ENCODE data around the gene PDE7B. TPM values are rescaled to one million over a fixed set of nuclear protein-coding genes. Genes with fewer than 3 reads are reported as not detected.

The PDE7B gene
- total and polyA plus RNA-seq, 9 of the 15 experiments (the other 6 are each of a cell fraction or from before 2014, with no cell fraction given), result 0.01 TPM; not detected in 8

DNA sequence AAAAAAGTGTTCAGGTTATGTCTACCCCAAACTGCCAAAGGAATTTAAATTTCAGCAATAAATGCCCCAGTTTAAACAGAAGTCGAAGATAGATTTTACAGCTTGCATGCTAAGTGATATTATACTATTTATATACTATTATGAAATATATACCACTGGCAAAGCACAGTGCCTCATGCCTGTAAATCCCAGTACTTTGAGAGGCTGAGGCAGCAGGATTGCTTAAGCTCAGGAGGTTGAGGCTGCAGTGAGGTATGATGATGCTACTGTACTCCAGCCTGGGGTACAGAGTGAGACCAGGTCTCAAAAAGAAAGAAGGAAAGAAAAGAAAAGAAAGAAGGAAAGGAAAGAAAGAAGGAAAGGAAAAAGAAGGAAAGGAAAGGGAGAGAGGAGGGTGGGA is 296.6 kb downstream of the PDE7B start:
- H3K79me2 ChIP-seq (ENCODE audit: control insufficient read depth, insufficient read depth, low read length), result no peaks in the 10 kb centered on the region
- FAIRE-seq (no peak), DNase-seq (ENCODE audit: extremely low read depth in 1 of 4, low spot score in 3 of 4) (no peak), ATAC-seq (no peak)
- CTCF ChIA-PET (ENCODE audit: low intra/inter-chr PET ratio), result no interaction called here
- intact Hi-C loops (cut with micrococcal nuclease), result no loop called here
- H3K27me3 ChIP-seq (ENCODE audit: control insufficient read depth in 2 of 2, insufficient read depth in 2 of 2, low read length in 2 of 2), result no peaks in the 10 kb centered on the region; a peak in 1 of 5 replicates
- in situ Hi-C loops (cut with MboI), result no loop called here
- H3K9me1 ChIP-seq (ENCODE audit: control insufficient read depth, insufficient read depth, low read length), result no peaks in the 10 kb centered on the region
- H3K9me3 ChIP-seq (replicated peaks; ENCODE audit: control insufficient read depth, insufficient read depth, low read depth, low read length), result no peaks in the 10 kb centered on the region
- no peaks in the 10 kb centered on the region for H3K4me1 ChIP-seq (replicated peaks in 1 of 2; ENCODE audit: control insufficient read depth in 2 of 2, insufficient read depth in 2 of 2, low read length in 2 of 2)
- no peaks in the 10 kb centered on the region for H3K36me3 ChIP-seq (ENCODE audit: control insufficient read depth, insufficient read depth, low read length)
- H3K9ac ChIP-seq (ENCODE audit: insufficient read depth in 1 of 2, low read depth in 2 of 2, low read length in 2 of 2), result no peak overlapping the region
- BruUV-seq (replicated peaks), result no TSS peak
- H2AFZ ChIP-seq (ENCODE audit: low read depth, low read length), result no peak overlapping the region
- H4K20me1 ChIP-seq (replicated peaks; ENCODE audit: control insufficient read depth, insufficient read depth, low read length), result no peaks in the 10 kb centered on the region
- POLR2A ChIA-PET, result interaction anchor here (1.5 kb wide), 1 partner anchor 142 kb away, joined by 8 read pairs; the partner anchor contains the start of gene BCLAF1
- no peak overlapping the region for H3K27ac ChIP-seq (ENCODE audit: extremely low read depth, low read depth, low read length)
- H3K4me2 ChIP-seq (ENCODE audit: insufficient read depth, low read length), result no peak overlapping the region
- 0% methylated on average over 1 of the region's 1 CpG for WGBS (ENCODE audit: insufficient coverage, low coverage, missing lambda C conversion rate)
- H3K4me3 ChIP-seq, result no peak overlapping the region
- TF ChIP-seq BACH1 (tag; IDR thresholded peaks at IDR 0.05) (no peak), MYNN (IDR thresholded peaks at IDR 0.05) (no peak), MYNN (CRISPR knock-in tag; IDR thresholded peaks at IDR 0.05) (no peak), CXXC5 (CRISPR knock-in tag; IDR thresholded peaks at IDR 0.05) (no peak), ETV6 (IDR thresholded peaks at IDR 0.05; ENCODE audit: borderline replicate concordance in 1 of 2, low read depth in 2 of 2, low read length in 1 of 2) (no peak), ETV6 (CRISPR knock-in tag; IDR thresholded peaks at IDR 0.05; ENCODE audit: borderline replicate concordance) (no peak), ZC3H11A (IDR thresholded peaks at IDR 0.05; ENCODE audit: low read depth, low read length) (no peak), NR2F6 (CRISPR knock-in tag; IDR thresholded peaks at IDR 0.05) (no peak), NRF1 (conservative IDR thresholded peaks at IDR 0.05 in 1 of 2, IDR thresholded peaks at IDR 0.05 in 1 of 2) (no peak), BHLHE40 (IDR thresholded peaks at IDR 0.05; ENCODE audit: low read length) (no peak), CREB1 (IDR thresholded peaks at IDR 0.05) (no peak), CREB1 (CRISPR knock-in tag; IDR thresholded peaks at IDR 0.05) (no peak), SRSF1 (IDR thresholded peaks at IDR 0.05; ENCODE audit: low read depth, low read length) (no peak), FUS (optimal IDR thresholded peaks at IDR 0.05; ENCODE audit: low read depth, low read length) (no peak)
- TF ChIP-seq, protein P1, sequence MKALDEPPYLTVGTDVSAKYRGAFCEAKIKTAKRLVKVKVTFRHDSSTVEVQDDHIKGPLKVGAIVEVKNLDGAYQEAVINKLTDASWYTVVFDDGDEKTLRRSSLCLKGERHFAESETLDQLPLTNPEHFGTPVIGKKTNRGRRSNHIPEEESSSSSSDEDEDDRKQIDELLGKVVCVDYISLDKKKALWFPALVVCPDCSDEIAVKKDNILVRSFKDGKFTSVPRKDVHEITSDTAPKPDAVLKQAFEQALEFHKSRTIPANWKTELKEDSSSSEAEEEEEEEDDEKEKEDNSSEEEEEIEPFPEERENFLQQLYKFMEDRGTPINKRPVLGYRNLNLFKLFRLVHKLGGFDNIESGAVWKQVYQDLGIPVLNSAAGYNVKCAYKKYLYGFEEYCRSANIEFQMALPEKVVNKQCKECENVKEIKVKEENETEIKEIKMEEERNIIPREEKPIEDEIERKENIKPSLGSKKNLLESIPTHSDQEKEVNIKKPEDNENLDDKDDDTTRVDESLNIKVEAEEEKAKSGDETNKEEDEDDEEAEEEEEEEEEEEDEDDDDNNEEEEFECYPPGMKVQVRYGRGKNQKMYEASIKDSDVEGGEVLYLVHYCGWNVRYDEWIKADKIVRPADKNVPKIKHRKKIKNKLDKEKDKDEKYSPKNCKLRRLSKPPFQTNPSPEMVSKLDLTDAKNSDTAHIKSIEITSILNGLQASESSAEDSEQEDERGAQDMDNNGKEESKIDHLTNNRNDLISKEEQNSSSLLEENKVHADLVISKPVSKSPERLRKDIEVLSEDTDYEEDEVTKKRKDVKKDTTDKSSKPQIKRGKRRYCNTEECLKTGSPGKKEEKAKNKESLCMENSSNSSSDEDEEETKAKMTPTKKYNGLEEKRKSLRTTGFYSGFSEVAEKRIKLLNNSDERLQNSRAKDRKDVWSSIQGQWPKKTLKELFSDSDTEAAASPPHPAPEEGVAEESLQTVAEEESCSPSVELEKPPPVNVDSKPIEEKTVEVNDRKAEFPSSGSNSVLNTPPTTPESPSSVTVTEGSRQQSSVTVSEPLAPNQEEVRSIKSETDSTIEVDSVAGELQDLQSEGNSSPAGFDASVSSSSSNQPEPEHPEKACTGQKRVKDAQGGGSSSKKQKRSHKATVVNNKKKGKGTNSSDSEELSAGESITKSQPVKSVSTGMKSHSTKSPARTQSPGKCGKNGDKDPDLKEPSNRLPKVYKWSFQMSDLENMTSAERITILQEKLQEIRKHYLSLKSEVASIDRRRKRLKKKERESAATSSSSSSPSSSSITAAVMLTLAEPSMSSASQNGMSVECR (CRISPR knock-in tag; IDR thresholded peaks at IDR 0.05), result no peak
- TF ChIP-seq, protein P2, sequence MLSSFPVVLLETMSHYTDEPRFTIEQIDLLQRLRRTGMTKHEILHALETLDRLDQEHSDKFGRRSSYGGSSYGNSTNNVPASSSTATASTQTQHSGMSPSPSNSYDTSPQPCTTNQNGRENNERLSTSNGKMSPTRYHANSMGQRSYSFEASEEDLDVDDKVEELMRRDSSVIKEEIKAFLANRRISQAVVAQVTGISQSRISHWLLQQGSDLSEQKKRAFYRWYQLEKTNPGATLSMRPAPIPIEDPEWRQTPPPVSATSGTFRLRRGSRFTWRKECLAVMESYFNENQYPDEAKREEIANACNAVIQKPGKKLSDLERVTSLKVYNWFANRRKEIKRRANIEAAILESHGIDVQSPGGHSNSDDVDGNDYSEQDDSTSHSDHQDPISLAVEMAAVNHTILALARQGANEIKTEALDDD (IDR thresholded peaks at IDR 0.05), result no peak
- TF ChIP-seq, protein P3, sequence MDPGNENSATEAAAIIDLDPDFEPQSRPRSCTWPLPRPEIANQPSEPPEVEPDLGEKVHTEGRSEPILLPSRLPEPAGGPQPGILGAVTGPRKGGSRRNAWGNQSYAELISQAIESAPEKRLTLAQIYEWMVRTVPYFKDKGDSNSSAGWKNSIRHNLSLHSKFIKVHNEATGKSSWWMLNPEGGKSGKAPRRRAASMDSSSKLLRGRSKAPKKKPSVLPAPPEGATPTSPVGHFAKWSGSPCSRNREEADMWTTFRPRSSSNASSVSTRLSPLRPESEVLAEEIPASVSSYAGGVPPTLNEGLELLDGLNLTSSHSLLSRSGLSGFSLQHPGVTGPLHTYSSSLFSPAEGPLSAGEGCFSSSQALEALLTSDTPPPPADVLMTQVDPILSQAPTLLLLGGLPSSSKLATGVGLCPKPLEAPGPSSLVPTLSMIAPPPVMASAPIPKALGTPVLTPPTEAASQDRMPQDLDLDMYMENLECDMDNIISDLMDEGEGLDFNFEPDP (CRISPR knock-in tag; IDR thresholded peaks at IDR 0.05), result no peak
- TF ChIP-seq, protein P4, sequence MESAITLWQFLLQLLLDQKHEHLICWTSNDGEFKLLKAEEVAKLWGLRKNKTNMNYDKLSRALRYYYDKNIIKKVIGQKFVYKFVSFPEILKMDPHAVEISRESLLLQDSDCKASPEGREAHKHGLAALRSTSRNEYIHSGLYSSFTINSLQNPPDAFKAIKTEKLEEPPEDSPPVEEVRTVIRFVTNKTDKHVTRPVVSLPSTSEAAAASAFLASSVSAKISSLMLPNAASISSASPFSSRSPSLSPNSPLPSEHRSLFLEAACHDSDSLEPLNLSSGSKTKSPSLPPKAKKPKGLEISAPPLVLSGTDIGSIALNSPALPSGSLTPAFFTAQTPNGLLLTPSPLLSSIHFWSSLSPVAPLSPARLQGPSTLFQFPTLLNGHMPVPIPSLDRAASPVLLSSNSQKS (CRISPR knock-in tag; IDR thresholded peaks at IDR 0.05), result no peak
